ENCODE results near the gene CDH13.

Gene CDH13

GRCh38 chr16:82892324-82892723 is 265.6 kb downstream of the CDH13 start:
- in situ Hi-C loops (cut with HindIII; ENCODE audit: low sequenced_read_pairs), result no loop called here
- no peak for TF ChIP-seq CTCF (IDR thresholded peaks at IDR 0.05; ENCODE audit: low read depth, low read length, missing control alignments)
- H3K4me3 ChIP-seq (ENCODE audit: low read depth, low read length), result no peak overlapping the region
- DNase-seq (ENCODE audit: low read depth), result no peak

GRCh38 chr16:82895843-82896242 is 269.1 kb downstream of the CDH13 start:
- in situ Hi-C loops (cut with HindIII; ENCODE audit: low sequenced_read_pairs), result no loop called here
- DNase-seq (ENCODE audit: low read depth), result no peak
- no peak for TF ChIP-seq CTCF (IDR thresholded peaks at IDR 0.05; ENCODE audit: low read depth, low read length, missing control alignments)
- no peak overlapping the region for H3K4me3 ChIP-seq (ENCODE audit: low read depth, low read length)

- H3K4me3 ChIP-seq (ENCODE audit: low read depth, low read length), result no peak overlapping the region
- in situ Hi-C loops (cut with HindIII; ENCODE audit: low sequenced_read_pairs), result no loop called here
- TF ChIP-seq CTCF (IDR thresholded peaks at IDR 0.05; ENCODE audit: low read depth, low read length, missing control alignments), result no peak
- no peak for DNase-seq (ENCODE audit: low read depth)
Measured at GRCh38 chr16:82899006-82899405, 272.2 kb downstream of the CDH13 start.

- no peak for DNase-seq (ENCODE audit: low read depth)
- H3K4me3 ChIP-seq (ENCODE audit: low read depth, low read length), result no peak overlapping the region
- in situ Hi-C loops (cut with HindIII; ENCODE audit: low sequenced_read_pairs), result no loop called here
- TF ChIP-seq CTCF (IDR thresholded peaks at IDR 0.05; ENCODE audit: low read depth, low read length, missing control alignments), result no peak
Measured at GRCh38 chr16:82899731-82900450, 273.1 kb downstream of the CDH13 start.

- H3K4me3 ChIP-seq (ENCODE audit: low read depth, low read length), result no peak overlapping the region
- no peak for TF ChIP-seq CTCF (IDR thresholded peaks at IDR 0.05; ENCODE audit: low read depth, low read length, missing control alignments)
- DNase-seq (ENCODE audit: low read depth), result no peak
- in situ Hi-C loops (cut with HindIII; ENCODE audit: low sequenced_read_pairs), result no loop called here
Measured at GRCh38 chr16:82900559-82900958, 273.8 kb downstream of the CDH13 start.

- no peak overlapping the region for H3K4me3 ChIP-seq (ENCODE audit: low read depth, low read length)
- in situ Hi-C loops (cut with HindIII; ENCODE audit: low sequenced_read_pairs), result no loop called here
- TF ChIP-seq CTCF (IDR thresholded peaks at IDR 0.05; ENCODE audit: low read depth, low read length, missing control alignments), result no peak
- no peak for DNase-seq (ENCODE audit: low read depth)
Measured at GRCh38 chr16:82911925-82912324, 285.2 kb downstream of the CDH13 start.
